Measurements from ENCODE around the gene EZH1. TPM values are rescaled to one million over a fixed set of nuclear protein-coding genes. Genes with fewer than 3 reads are reported as not detected.

Gene EZH1
- total RNA-seq, 1 experiment from 2014 or later, result 16.9 TPM

GRCh38 chr17:42659079-42659931, 85.5 kb downstream of the EZH1 start, which contains the start of gene TUBG2:
TUBG2 (plus strand) TSS chr17:42659284; CDS start chr17:42659504, 220 bp downstream.
- intact Hi-C loops (cut with micrococcal nuclease; ENCODE audit: unreplicated experiment), result loop anchor here (1.0 kb wide), 1 partner anchor 41 kb away; no protein-coding TSS in a partner anchor
- H3K9me3 ChIP-seq, result no peaks in the 10 kb centered on the region
- no TSS peak for BruUV-seq (replicated peaks)
- TF ChIP-seq CTCF (IDR thresholded peaks at IDR 0.05; ENCODE audit: insufficient read depth in 1 of 2, low read depth in 1 of 2, low read length in 1 of 2, severe bottlenecking in 1 of 2, unreplicated experiment in 1 of 2), result no peak
- peaks cover 19% of the 10 kb centered on the region for H3K4me1 Mint-ChIP-seq (ENCODE audit: low read depth, unreplicated experiment)
- POLR2A ChIA-PET, result interaction anchor here (0.6 to 1.6 kb wide), 5 partner anchors 10 to 339 kb away, joined by 3 to 8 read pairs (median 4); partner anchors contain the start of genes PLEKHH3, RETREG3 and TUBG1
- H3K27ac Mint-ChIP-seq (ENCODE audit: unreplicated experiment), result peak within 1 kb of the TSS; percentile 82
- H3K36me3 Mint-ChIP-seq (ENCODE audit: insufficient read depth, unreplicated experiment), result peaks cover 23% of the 10 kb centered on the region
- H3K4me1 ChIP-seq, result peaks cover 10% of the 10 kb centered on the region
- H3K27me3 ChIP-seq (replicated peaks; ENCODE audit: control insufficient read depth, insufficient read depth, low read length), result no peaks in the 10 kb centered on the region
- DNase-seq, result peak; percentile 96
- H3K4me3 ChIP-seq (ENCODE audit: low read depth, low read length), result peak within 1 kb of the TSS; percentile 79
- peak within 1 kb of the TSS; percentile 96 for H3K4me3 Mint-ChIP-seq (ENCODE audit: unreplicated experiment)
- H3K9me3 Mint-ChIP-seq (ENCODE audit: unreplicated experiment), result no peaks in the 10 kb centered on the region
- no peaks in the 10 kb centered on the region for H3K36me3 ChIP-seq (ENCODE audit: control insufficient read depth, insufficient read depth, low read length)
- CTCF ChIA-PET, result interaction anchor here (0.7 to 1.4 kb wide), 8 partner anchors 14 to 347 kb away, joined by 3 to 11 read pairs (median 4); partner anchors contain the start of genes PLEKHH3, PSMC3IP, RETREG3 and TUBG1
- H3K27me3 Mint-ChIP-seq (ENCODE audit: insufficient read depth, unreplicated experiment), result no peaks in the 10 kb centered on the region

DNA sequence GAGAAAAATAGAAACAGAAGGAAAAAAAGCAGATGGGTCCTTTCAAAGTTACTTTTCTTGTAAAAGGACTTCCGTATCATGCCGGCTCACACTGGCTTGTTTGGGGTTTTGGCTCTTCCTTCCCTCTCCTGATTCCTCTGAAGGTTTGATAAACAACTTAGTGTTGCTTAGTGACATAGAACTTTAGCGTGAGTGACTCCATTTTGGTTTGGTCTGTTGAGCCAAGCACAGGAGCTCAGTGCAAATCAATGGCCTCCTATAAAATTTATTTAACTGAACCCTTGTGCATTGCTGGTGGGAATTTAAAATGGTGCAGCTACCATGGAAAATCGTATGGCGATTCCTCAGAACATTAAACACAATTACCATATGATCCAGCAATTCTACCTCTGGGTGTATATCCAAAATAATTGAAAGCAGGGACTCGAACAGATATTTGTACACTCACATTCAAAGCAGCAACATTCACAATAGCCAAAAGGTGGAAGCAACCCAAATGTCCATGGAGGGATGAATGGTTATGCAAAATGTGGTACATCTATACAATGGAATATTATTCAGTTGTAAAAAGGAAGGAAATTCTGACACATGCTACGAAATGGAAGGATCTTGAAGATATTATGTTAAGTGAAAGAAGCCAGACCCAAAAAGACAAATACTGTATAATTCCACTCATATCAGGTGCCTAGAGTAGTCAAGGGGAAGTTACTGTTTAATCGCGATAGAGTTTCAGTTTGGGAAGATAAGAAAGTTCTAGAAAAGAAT, 86.8 kb downstream of the EZH1 start:
- Mint-ChIP-seq H3K36me3 (ENCODE audit: insufficient read depth, unreplicated experiment) (peaks cover 13% of the 10 kb centered on the region), H3K27ac (ENCODE audit: unreplicated experiment) (no peak overlapping the region), H3K4me3 (ENCODE audit: unreplicated experiment) (peak overlapping the region; percentile 96), H3K27me3 (ENCODE audit: insufficient read depth, unreplicated experiment) (no peaks in the 10 kb centered on the region), H3K9me3 (ENCODE audit: unreplicated experiment) (no peaks in the 10 kb centered on the region), H3K4me1 (ENCODE audit: low read depth, unreplicated experiment) (peaks cover 19% of the 10 kb centered on the region)
- DNase-seq, result no peak
- TF ChIP-seq CTCF (IDR thresholded peaks at IDR 0.05; ENCODE audit: insufficient read depth in 1 of 2, low read depth in 1 of 2, low read length in 1 of 2, severe bottlenecking in 1 of 2, unreplicated experiment in 1 of 2), result no peak
- H3K36me3 ChIP-seq (ENCODE audit: control insufficient read depth, insufficient read depth, low read length), result no peaks in the 10 kb centered on the region
- no peaks in the 10 kb centered on the region for H3K9me3 ChIP-seq
- peaks cover 10% of the 10 kb centered on the region for H3K4me1 ChIP-seq
- H3K4me3 ChIP-seq (ENCODE audit: low read depth, low read length), result no peak overlapping the region
- BruUV-seq (replicated peaks), result no TSS peak
- H3K27me3 ChIP-seq (replicated peaks; ENCODE audit: control insufficient read depth, insufficient read depth, low read length), result no peaks in the 10 kb centered on the region
- intact Hi-C loops (cut with micrococcal nuclease; ENCODE audit: unreplicated experiment), result no loop called here
- ChIA-PET CTCF (no interaction called here), POLR2A (interaction anchor here (1.6 kb wide), 1 partner anchor 18 kb away, joined by 8 read pairs; the partner anchor contains the start of gene PLEKHH3)

GRCh38 chr17:42655528-42655927, 89.3 kb downstream of the EZH1 start:
- intact Hi-C loops (cut with micrococcal nuclease; ENCODE audit: unreplicated experiment), result no loop called here
- H3K4me3 Mint-ChIP-seq (ENCODE audit: unreplicated experiment), result no peak overlapping the region
- peaks cover 16% of the 10 kb centered on the region for H3K4me1 Mint-ChIP-seq (ENCODE audit: low read depth, unreplicated experiment)
- H3K27ac Mint-ChIP-seq (ENCODE audit: unreplicated experiment), result no peak overlapping the region
- DNase-seq, result no peak
- H3K36me3 Mint-ChIP-seq (ENCODE audit: insufficient read depth, unreplicated experiment), result peaks cover 13% of the 10 kb centered on the region
- ChIA-PET POLR2A (no interaction called here), CTCF (interaction anchor here (0.7 kb wide), 1 partner anchor 290 kb away, joined by 3 read pairs; no protein-coding TSS in a partner anchor)
- Histone ChIP-seq H3K27me3 (replicated peaks; ENCODE audit: control insufficient read depth, insufficient read depth, low read length) (no peaks in the 10 kb centered on the region), H3K9me3 (no peaks in the 10 kb centered on the region), H3K36me3 (ENCODE audit: control insufficient read depth, insufficient read depth, low read length) (no peaks in the 10 kb centered on the region), H3K4me3 (ENCODE audit: low read depth, low read length) (no peak overlapping the region), H3K4me1 (peaks cover 6% of the 10 kb centered on the region)
- no peaks in the 10 kb centered on the region for H3K27me3 Mint-ChIP-seq (ENCODE audit: insufficient read depth, unreplicated experiment)
- no peak for TF ChIP-seq CTCF (IDR thresholded peaks at IDR 0.05; ENCODE audit: insufficient read depth in 1 of 2, low read depth in 1 of 2, low read length in 1 of 2, severe bottlenecking in 1 of 2, unreplicated experiment in 1 of 2)
- no peaks in the 10 kb centered on the region for H3K9me3 Mint-ChIP-seq (ENCODE audit: unreplicated experiment)
- no TSS peak for BruUV-seq (replicated peaks)
